GM21390 (cell line): ENCODE results near the gene ZMAT5.
"Not testable (repeated sequence)": the region's sequence is repeated elsewhere in the genome, so short reads cannot be mapped to it uniquely, and the experiment has no call there.

ENCODE experiments used
- ATAC-seq: cut with Tn5 transposase; IDR thresholded peaks from one replicate; pipeline ENCODE4 v1.9.1; 2021; ENCODE audit not compliant: unreplicated experiment

Gene ZMAT5

GRCh38 chr22:29754658-29755395 is 12.0 kb downstream of the ZMAT5 start:
- not testable (repeated sequence) for ATAC-seq

DNA sequence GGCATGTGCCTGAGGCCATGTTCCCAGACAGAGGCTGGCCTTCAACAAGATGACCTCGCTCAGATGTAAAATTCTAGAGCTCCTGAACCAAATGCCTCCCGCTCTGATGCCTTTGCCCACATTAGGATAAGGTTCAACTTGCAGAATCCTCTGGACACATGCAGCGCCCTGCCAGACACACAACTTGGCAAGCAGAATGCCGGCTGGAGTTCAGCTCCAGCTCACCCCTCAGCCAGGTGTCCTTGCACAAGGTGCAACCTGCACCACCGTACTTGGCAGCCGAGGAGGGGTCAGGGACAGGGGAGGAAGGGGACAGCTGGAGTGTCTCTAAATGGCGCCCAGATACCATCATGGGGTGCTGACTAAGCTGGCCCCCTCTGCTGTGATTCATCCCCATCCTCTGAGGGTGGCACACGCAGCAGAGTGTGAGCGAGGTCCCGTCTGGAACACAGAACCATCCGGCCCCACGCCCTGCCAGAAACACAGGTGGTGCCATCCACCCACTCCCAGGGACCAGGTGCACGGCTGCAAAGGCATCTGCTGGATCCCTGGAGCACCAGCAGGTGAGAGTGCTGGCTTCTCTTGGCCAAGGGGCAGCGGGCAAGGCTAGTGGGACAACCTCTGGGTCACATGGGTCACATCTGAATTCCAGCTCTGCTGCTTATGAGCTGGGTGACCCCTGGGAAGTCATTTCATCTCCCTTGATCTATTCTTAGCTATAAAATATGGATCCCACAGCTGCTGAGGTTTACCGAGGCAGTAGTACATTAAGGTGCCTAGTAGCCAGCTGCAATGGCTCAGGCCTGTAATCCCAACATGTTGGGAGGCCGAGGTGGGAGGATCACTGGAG is 12.8 kb downstream of the ZMAT5 start:
- ATAC-seq = no peak

- no peak for ATAC-seq
Measured at GRCh38 chr22:29751669-29752068, 15.1 kb downstream of the ZMAT5 start.

GRCh38 chr22:29750559-29751538 is 16.0 kb downstream of the ZMAT5 start:
- ATAC-seq = no peak

GRCh38 chr22:29750029-29750428 is 16.8 kb downstream of the ZMAT5 start:
- ATAC-seq = no peak

DNA sequence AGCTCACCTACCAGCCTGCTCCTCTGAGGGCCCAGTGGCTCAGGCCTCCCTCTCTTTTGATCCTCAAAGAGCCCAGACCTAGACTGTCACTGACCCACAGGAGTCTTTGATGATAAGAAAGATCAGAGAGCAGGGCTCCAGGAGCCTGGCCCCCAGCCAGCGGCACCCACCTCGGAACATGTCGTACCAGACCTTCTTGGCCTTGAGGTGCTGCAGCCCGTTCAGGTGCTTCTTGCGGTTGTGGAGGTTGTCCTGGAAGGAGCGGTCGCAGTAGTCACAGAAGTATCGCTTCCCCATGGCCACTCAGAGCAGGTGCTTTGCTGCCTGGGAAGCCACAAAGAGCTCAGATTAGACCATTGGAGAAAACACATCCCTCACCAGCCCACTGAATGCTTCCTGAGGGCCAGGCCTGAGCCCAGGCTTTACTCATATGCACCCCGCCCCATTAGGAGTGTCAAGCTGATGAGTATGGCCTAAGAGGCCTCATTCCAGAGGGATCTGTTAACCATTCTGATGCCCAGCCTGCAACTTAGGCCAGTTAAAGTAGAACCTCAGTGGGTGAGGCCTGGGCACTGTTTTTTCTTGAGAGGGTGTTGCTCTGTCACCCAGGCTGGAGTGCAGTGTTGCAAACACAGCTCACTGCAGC is 18.4 kb downstream of the ZMAT5 start:
- ATAC-seq = no peak

DNA sequence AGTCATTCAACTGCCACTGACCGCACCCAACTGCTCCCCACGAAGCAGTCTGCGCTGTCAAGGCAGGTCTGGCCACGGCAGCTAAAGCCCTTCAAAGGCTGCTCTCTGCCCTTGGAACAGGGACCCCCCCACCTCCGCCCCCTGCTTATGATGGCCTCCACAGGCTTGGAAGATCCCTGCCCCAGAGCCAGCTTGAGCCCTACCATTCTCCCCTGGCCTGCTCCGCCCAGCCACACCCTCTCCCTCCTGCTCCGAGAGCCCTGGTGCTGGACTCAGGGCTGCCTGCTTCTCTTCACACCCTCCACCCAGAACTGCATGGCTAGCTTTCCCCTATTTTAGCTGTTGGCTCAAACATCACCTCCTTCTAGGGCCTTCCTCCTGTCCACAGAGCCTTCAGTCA is 19.0 kb downstream of the ZMAT5 start:
- ATAC-seq = no peak

DNA sequence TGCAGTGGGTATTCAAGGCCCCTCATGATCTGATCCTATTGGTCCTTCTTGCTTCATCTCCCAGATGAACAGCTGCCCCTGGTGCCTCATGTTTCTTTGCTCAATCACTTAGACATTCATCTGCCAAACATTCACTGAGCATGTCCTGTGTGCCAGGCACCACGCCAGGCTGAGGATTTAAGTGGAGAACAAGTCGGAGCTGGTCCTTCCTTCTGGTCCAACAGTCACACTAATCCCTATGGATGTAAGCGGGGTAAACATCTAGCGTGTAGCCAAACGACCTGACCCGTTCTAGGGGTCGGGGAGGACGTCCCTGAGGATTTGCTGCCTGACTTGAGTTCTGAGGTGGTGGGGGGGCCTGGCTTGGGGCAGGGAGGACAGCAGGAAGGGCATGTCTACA is 21.9 kb downstream of the ZMAT5 start:
- no peak for ATAC-seq

DNA sequence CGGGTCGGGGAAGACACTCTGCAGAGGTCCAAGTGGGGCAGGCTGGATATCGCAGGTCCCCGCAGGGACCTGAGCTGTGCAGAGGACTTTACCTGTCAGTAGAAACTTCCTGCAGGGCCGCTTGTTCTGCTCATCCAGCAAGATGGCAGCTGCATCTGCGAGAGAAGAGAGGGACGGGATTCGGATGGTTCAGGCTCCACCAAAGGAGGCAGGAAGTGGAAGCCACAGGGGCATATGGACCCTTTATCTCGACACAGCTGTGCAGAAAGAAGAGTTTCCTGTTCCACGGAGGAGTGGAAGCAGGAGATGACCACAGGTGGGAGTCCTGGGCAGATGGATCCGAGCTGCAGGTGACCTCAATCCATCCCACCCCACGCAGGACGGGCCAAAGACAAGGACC is 24.5 kb downstream of the ZMAT5 start:
- ATAC-seq = no peak

GRCh38 chr22:29741926-29742325 is 24.9 kb downstream of the ZMAT5 start:
- ATAC-seq = no peak

- no peak for ATAC-seq
Measured at GRCh38 chr22:29740216-29740615, 26.6 kb downstream of the ZMAT5 start.

- ATAC-seq = no peak
Measured at GRCh38 chr22:29739346-29739875, 27.4 kb downstream of the ZMAT5 start.

DNA sequence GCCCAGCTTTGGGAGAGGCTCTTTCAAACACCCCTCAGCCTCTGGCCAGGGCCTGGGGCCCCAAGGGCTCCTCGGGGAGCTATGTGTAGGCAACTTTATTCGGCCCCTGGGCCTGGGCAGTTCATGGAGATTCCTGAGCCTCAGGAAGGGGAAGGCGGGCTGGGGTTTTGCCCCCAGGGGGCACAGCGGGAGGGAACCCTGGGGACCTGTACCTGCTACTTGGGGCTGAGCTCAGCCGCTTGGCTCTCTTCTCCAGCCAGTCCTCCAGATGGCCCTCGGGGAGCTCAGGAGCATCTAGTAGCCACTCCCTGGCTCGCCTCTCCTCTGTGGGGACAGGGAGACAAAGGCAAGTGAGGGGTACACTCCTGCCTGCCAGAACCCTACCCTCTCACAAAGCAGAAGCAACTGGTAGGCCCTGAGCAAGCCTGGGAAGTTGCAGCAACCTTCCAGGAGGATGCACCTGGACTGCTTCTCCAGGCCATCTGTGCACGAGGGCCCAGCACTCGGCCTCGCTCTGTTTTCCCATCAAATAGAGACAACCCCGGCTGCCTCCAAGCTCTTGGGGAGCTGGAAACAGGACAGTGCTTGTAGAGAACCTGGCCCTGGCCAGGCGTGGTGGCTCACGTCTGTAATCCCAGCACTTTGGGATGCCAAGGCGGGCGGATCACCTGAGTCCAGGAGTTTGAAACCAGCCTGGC is 28.5 kb downstream of the ZMAT5 start:
- no peak for ATAC-seq

DNA sequence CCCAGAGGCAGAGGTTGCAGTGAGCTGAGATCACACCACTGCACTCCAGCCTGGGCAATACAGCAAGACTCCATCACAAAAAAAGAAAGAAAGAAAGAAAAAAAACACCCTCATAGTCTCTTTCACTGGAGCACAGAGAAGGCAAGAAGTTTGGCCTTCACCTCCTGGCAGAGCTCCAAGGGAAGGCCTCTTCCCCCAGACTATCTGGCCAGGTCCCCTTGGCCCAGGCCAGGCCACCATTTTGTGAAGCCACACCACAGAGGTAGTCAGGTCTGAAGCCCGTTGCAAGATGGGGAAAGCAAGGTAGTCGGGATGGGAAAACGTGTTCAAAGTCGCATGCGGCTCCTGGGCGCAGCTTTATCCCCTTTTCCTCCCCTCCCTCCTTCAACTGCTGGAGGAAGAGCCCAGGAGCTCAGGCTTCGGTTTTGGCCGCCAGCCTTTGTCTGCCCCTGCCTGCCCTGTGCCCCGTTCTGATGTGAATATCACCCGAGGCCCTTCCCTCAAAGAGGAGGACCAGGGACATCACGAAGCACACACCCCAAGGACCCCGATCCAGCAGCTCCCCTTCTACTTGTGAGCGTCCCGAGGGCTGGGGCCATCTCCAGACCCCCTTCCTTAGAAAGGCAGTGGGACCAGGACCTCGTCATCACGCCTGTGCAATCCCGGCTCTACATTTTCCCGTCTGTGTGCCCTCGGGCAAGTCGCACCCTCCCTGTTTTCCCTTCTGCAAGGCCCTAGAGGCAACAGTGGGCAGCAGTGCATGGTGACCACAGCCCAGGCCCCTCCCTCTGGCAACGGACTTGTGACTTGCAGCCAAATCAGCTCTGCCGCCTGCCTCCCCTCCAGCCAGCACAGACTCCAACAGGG is 29.3 kb downstream of the ZMAT5 start:
- ATAC-seq = no peak

GRCh38 chr22:29735416-29735815 is 31.4 kb downstream of the ZMAT5 start:
- no peak for ATAC-seq

DNA sequence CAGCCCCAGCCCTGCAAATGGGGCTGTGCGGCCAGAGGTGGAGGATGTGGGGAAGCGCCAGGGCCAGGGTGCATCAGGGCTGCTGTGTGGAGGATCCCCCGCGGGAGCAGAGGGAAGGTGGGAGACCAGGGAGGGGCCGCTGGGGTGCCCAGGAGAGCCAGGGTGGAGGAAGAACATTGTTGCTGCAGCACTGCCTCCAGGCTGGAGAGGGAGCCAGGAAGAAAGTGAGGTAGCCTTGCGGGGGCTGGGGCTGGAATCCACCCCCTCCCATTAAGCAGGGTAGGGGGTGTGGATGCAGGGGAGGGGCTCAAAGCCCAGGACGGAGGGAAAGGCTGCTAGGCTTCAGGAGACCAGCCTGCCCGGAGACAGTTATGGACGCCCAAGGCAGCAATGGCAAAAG is 32.0 kb downstream of the ZMAT5 start:
- ATAC-seq = no peak

DNA sequence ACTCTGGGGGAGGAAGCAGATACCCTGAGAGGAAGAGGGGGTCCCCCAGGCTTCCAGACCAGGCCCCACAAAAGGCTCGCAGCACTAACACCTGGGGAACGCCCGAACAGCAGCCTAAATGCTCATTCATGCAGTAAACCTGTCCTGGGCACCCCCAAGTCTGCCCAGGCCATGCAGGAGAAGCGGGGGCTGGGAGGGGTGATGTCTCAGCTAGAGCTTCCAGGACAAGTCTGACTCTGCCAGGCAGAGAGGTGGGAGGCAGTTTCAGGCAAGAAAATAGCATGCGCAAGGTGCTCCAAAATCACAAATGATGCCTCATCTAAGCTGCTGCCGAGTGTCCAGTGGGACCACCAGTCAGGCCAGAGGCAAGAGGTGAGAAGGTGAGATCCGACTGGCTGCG is 32.4 kb downstream of the ZMAT5 start:
- ATAC-seq = no peak

DNA sequence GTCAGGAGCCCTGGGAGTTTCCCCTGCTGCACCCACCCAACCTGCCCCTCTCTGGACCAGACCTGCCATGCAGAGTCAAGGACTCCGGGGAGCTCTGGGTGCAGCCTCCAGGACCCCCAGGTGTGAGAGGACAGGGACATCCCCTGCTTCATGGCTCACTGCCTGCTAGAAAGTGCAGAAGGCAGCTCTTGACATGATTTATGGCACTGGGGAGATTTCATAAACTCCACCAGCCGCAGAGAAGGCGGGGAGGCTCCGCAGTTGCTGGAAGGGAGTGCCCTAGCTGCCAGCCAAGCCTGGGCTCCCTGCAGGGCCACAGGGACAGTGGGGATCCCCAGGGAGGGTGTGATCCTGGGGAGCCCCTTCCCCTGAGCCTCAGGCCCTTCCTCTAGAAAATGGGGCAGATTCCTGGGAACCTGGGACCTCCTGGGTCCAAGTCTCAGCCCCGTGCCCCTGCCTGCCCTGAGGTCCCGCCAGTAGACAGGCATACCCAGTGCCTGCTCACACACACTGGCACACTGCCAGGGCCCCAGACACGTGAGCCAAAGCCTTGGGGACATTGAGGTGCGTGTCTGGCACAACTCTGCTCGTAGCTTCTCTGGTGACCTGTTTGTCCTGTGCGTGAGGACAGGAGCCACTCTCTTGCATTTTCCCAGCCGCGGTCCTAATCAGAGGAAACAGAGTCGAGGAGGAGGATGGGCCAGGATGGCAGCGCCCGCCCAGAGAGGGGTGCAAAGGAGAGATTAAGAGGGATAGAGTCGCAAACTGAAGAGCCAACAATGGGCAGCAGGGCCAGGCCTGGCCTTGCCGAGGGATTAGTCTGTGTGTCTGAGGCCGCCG is 33.2 kb downstream of the ZMAT5 start:
- no peak for ATAC-seq
